H7 (cell line): Measurements from ENCODE around the gene ZNHIT3. TPM values are rescaled to one million over a fixed set of nuclear protein-coding genes. Genes with fewer than 3 reads are reported as not detected.

Experiments used
- DNase-seq: peaks from one replicate; pipeline ENCODE4 v3.0.0; 2012
- H3K27me3 ChIP-seq: 2 replicates; pipeline ENCODE4 v1.6.0; 2011; ENCODE audit warnings: mild to moderate bottlenecking, low read length; ENCODE audit not compliant: control insufficient read depth, insufficient read depth
- H3K36me3 ChIP-seq: replicated peaks from 2 replicates; pipeline ENCODE4 v1.5.1; 2011; ENCODE audit warnings: low read length; ENCODE audit not compliant: control insufficient read depth, insufficient read depth
- H3K4me3 ChIP-seq: 2 replicates; pipeline ENCODE4 v1.5.1; 2011; ENCODE audit warnings: low read depth, mild to moderate bottlenecking, control low read depth, low read length, moderate library complexity; ENCODE audit not compliant: insufficient read depth
- total RNA-seq: library from RNA; depleted of rRNA; stranded (reverse); fragments of >200 nt; shearing (Covaris generic); gene quantifications from 2 replicates; pipeline ENCODE4 v1.2.3, GENCODE V29; 2014; rRNA removed

The ZNHIT3 gene
- total RNA-seq, 1 experiment from 2014 or later: 81.8 TPM

DNA sequence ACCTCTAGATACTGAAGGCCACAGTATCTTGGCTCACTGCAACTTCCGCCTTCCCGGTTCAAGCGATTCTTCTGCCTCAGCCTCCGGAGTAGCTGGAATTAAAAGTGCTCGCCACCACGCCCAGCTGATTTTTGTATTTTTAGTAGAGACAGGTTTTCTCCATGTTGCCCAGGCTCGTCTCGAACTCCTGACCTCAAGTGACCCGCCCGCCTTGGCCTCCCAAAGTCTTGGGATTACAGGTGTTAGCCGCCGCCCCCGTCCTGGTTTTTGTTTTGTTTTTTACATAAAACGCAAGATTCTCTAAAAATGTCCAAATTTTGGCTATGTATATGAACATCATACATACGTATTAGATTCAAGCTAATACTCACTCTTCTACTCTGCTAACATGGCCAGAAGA, 56.3 kb downstream of the ZNHIT3 start:
- no peaks in the 10 kb centered on the region for H3K27me3 ChIP-seq

DNA sequence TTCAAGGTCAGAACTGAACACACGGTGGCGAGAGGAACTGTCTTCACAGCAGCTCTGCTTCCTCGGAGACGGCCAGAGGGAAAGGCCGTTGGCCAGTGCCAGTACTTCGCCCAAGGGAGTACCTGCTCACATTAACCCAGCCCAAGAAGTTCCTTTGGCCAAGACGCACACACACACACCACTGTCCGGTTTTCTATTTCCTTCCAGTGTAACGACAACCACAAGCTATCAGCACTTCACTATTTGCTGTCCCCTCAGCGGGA, 57.5 kb downstream of the ZNHIT3 start:
- no peaks in the 10 kb centered on the region for H3K36me3 ChIP-seq
- peak overlapping the region; percentile 92 for H3K4me3 ChIP-seq
- no peaks in the 10 kb centered on the region for H3K27me3 ChIP-seq
- DNase-seq: no peak

More for the DNA sequence above, 56.3 kb downstream of the ZNHIT3 start:
- no peak for DNase-seq
- Histone ChIP-seq H3K4me3 (no peak overlapping the region), H3K36me3 (no peaks in the 10 kb centered on the region)

DNA sequence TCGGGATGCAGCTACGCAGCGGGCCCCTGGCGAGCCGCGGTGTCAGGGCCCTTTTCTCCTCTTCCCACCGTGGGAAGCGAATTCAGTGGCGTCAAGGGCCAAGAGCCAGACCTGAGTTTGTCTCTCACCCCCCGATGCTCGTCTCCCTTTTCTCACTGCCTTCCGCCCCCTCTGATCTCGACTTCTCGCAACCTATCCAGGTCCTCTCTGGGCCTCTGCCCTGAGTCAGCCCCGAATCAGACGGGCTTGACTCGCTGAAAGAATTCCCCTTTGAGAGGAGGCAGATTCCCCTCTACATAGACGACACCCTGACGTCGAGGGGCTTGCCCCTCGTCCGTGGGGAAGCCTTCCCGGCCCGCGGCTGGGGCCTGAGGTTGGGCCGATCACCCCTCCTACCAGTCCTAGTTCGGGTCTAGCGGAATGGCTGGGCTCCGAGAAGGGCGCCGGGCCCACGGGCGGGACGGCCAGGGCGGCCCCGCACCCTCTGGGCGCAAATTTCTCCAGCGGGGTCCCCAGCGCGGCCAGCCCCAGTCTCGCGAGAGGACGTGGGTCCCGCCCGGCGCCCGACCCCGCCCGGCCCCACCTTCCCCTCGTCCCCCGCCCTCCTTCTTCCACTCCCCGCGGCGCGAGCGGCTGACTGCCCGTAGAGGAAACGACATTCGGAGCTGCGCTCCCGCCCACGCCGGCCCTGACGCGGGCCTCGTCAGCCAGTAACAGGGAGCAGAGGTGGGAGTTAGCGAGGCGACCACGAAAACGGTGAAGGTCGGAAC, 58.0 kb downstream of the ZNHIT3 start, which contains the start of gene GGNBP2:
Gene GGNBP2, plus strand, starts transcription at position 613 of the 770 bp plus-strand sequence. CDS start 806 bp downstream, outside the sequence.
- Histone ChIP-seq H3K36me3 (no peaks in the 10 kb centered on the region), H3K4me3 (peak within 1 kb of the TSS; percentile 92), H3K27me3 (no peaks in the 10 kb centered on the region)
- DNase-seq: peak; percentile 97

DNA sequence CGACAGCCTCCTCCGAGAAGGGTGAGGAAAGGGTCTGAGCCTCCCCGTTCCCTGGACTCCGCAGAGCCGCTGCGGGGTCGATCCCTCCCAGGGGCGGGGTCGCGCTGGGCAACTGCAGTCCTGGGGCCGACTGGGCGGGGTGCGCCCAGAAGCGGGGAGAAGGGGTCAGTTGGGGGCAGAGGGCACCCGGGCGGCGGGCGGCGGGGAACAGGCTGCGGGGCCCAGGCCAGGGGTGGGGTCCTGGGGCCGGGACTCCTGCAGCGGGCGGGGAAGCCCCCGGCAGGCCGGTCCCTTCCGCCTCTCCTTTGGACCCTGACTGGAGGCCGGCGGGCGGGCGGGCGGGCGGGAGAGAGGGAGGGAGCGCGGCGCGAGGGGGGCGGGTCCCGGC, 58.6 kb downstream of the ZNHIT3 start:
- H3K36me3 ChIP-seq: no peaks in the 10 kb centered on the region
- H3K4me3 ChIP-seq: peak overlapping the region; percentile 92
- no peaks in the 10 kb centered on the region for H3K27me3 ChIP-seq
- DNase-seq: no peak

Other genes with a start within 250 kb of the ZNHIT3 start
- 0.26 TPM in 1 of 2 replicates, not detected in the other for gene TBC1D3I, start 222.1 kb upstream of the ZNHIT3 start, total RNA-seq
- not detected in 2 replicates for gene TBC1D3G, start 162.8 kb upstream of the ZNHIT3 start, total RNA-seq
- gene TBC1D3H, start 98.2 kb upstream of the ZNHIT3 start, total RNA-seq: 0.55 and 1.3 TPM in 2 replicates
- 146 TPM in 2 replicates for gene MYO19, start 48.2 kb downstream of the ZNHIT3 start, total RNA-seq
- gene PIGW, start 48.3 kb downstream of the ZNHIT3 start, total RNA-seq: 9.6 and 10.7 TPM in 2 replicates
- gene GGNBP2, start 58.2 kb downstream of the ZNHIT3 start, total RNA-seq: 27.6 and 35.7 TPM in 2 replicates
- 38.6 and 46.9 TPM in 2 replicates for gene DHRS11, start 105.2 kb downstream of the ZNHIT3 start, total RNA-seq
- gene MRM1, start 114.9 kb downstream of the ZNHIT3 start, total RNA-seq: 19.3 and 24.8 TPM in 2 replicates